T-helper 2 cell treated with Interferon-gamma antibody and Interleukin-4, amounts not matched to agents 5 μg/mL and 100 μg/mL, for 36 hours (primary cell): ENCODE data around the gene DSG4.

Source experiments
- DNase-seq: peaks from one replicate; pipeline ENCODE4 v3.0.0; 2021; ENCODE audit warnings: low spot score
- H3K27ac Mint-ChIP-seq: one replicate; pipeline ENCODE4 v1.8.0; 2021; ENCODE audit warnings: mild to moderate bottlenecking, mixed read lengths
- H3K27me3 Mint-ChIP-seq: one replicate; pipeline ENCODE4 v1.8.0; 2021; ENCODE audit warnings: low read depth, mixed read lengths
- H3K36me3 Mint-ChIP-seq: one replicate; pipeline ENCODE4 v1.8.0; 2021; ENCODE audit warnings: low read depth, mixed read lengths
- H3K4me1 Mint-ChIP-seq: one replicate; pipeline ENCODE4 v1.8.0; 2021; ENCODE audit warnings: low read depth, mixed read lengths
- H3K4me3 Mint-ChIP-seq: one replicate; pipeline ENCODE4 v1.8.0; 2022; ENCODE audit warnings: mild to moderate bottlenecking, moderate library complexity, mixed read lengths
- H3K9me3 Mint-ChIP-seq: one replicate; pipeline ENCODE4 v1.8.0; 2021; ENCODE audit warnings: mixed read lengths

DSG4 gene

GRCh38 chr18:31445908-31446307 is 69.3 kb downstream of the DSG4 start:
- no peaks in the 10 kb centered on the region for H3K4me1 Mint-ChIP-seq
- H3K27me3 Mint-ChIP-seq: no peaks in the 10 kb centered on the region
- H3K27ac Mint-ChIP-seq: no peak overlapping the region
- no peaks in the 10 kb centered on the region for H3K9me3 Mint-ChIP-seq
- H3K36me3 Mint-ChIP-seq: no peaks in the 10 kb centered on the region
- no peak overlapping the region for H3K4me3 Mint-ChIP-seq
- no peak for DNase-seq

DNA sequence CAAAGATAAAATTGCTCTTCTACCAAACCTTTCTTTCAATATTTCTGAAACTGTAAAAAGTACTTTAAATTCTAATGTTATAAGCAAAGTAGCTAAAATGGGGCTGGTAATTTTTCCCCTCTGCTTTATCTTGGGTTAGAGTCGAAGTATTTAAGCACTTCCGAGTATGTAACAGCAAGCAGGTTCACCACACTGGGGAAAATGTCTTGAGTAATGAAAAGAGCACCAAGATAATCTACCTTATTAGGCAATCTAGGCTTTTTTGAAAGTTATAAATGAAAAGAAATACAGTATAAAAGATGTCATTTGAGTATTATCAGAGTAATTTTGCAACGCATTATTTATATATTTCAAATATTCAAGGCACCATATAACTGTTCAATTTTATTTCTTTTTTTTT is 70.3 kb downstream of the DSG4 start:
- DNase-seq: no peak
- Mint-ChIP-seq H3K27me3 (no peaks in the 10 kb centered on the region), H3K27ac (no peak overlapping the region), H3K4me3 (no peak overlapping the region), H3K4me1 (no peaks in the 10 kb centered on the region), H3K36me3 (no peaks in the 10 kb centered on the region), H3K9me3 (no peaks in the 10 kb centered on the region)

GRCh38 chr18:31447530-31448191 is 71.1 kb downstream of the DSG4 start, which contains the start of gene DSG3:
DSG3 (plus strand) TSS chr18:31447741; CDS start chr18:31447878, 137 bp downstream.
- H3K4me3 Mint-ChIP-seq: no peak within 1 kb of the TSS
- DNase-seq: no peak

GRCh38 chr18:31450409-31450808 is 73.8 kb downstream of the DSG4 start:
- H3K36me3 Mint-ChIP-seq: no peaks in the 10 kb centered on the region
- no peak for DNase-seq
- H3K4me3 Mint-ChIP-seq: no peak overlapping the region
- no peaks in the 10 kb centered on the region for H3K4me1 Mint-ChIP-seq
- no peaks in the 10 kb centered on the region for H3K27me3 Mint-ChIP-seq
- H3K27ac Mint-ChIP-seq: no peak overlapping the region
- no peaks in the 10 kb centered on the region for H3K9me3 Mint-ChIP-seq

More at GRCh38 chr18:31447530-31448191, 71.1 kb downstream of the DSG4 start, which contains the start of gene DSG3:
- no peaks in the 10 kb centered on the region for H3K9me3 Mint-ChIP-seq
- no peaks in the 10 kb centered on the region for H3K4me1 Mint-ChIP-seq
- H3K27ac Mint-ChIP-seq: no peak within 1 kb of the TSS
- H3K36me3 Mint-ChIP-seq: no peaks in the 10 kb centered on the region
- no peaks in the 10 kb centered on the region for H3K27me3 Mint-ChIP-seq

- Mint-ChIP-seq H3K36me3 (no peaks in the 10 kb centered on the region), H3K4me3 (no peak overlapping the region), H3K27ac (no peak overlapping the region), H3K4me1 (no peaks in the 10 kb centered on the region), H3K27me3 (no peaks in the 10 kb centered on the region), H3K9me3 (no peaks in the 10 kb centered on the region)
- no peak for DNase-seq
These were observed 75.0 kb downstream of the DSG4 start for GRCh38 chr18:31451625-31452024.

DNA sequence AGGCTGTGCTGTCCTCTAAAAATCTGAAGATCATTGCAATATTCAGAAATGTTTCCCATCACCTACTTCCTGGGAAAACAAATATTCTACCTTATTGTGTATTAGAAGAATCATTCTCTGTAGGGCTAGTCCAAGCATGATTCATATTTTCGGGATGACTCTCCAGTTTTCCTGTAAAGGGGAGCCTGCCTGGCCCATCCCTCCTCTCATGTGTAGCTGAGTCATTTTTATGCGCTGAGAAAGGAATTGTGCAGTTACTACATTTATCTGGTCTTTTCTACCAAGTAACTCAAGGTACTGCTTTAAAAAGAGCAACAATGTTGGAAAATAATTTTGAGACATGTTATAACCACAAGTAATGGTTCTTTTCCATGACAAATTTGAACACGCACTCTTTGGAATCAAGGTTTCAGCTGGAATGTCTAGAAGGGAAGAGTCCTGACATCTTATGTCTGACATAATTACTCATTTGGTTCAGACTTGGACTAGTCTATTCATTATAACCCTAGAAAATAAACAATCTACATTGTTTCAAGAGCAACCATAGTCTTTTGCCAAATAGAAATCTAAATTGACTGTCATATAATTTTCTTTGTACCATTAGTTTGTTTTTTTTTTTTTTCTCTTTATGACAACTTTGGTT is 77.6 kb downstream of the DSG4 start:
- Mint-ChIP-seq H3K9me3 (no peaks in the 10 kb centered on the region), H3K4me3 (no peak overlapping the region), H3K36me3 (no peaks in the 10 kb centered on the region), H3K27ac (no peak overlapping the region), H3K27me3 (no peaks in the 10 kb centered on the region), H3K4me1 (no peaks in the 10 kb centered on the region)
- no peak for DNase-seq
